Measurements from ENCODE around the gene FOXF1. TPM values are rescaled to one million over a fixed set of nuclear protein-coding genes. Genes with fewer than 3 reads are reported as not detected.

FOXF1 gene
- total RNA-seq, 1 experiment from 2014 or later, result not detected

DNA sequence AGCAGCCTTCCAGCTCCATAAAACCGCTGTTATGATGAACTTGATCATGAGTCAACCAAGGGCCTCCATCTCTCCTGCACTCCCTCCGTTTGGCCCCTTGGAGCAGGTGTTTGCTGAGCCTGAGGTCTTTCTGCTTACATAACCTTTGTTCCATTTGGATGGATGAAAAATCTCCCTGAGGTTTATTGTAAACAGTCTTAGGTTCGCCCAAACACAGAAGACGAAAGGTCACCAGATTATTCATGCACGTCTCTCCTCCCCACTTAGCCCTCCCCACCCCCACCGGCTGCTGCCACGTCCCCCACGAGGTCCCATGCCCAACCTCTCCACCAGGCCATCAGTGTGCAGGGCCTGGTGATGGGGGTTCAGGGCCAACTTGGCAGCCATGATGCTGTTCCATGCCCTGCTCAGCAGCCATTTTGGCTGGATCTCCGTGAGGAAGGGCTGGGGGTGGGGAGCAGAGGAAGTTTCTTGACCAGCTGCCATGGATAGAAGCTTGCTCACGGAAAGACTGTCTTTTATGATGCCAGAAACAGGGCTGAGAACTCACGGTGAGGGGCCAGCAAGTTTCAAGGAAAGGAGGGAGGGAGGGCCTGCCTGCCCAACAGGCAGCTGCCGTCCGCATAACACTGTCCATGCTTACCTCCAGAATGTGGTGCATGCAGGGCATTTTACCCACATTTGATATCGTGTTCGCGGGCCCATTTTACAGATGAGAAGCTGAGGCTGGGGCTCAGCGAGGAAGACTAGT, 47.8 kb upstream of the FOXF1 start:
- Histone ChIP-seq H3K27me3 (ENCODE audit: low read length) (peaks cover 21% of the 10 kb centered on the region), H3K4me1 (ENCODE audit: insufficient read depth, low read length) (no peaks in the 10 kb centered on the region), H3F3A (ENCODE audit: low read length, unreplicated experiment) (no peaks in the 10 kb centered on the region), H2AFZ (ENCODE audit: low read length) (no peak overlapping the region), H3K9me3 (ENCODE audit: low read length) (no peaks in the 10 kb centered on the region), H3K4me3 (ENCODE audit: low read length) (no peak overlapping the region), H3K9ac (ENCODE audit: low read length) (no peak overlapping the region), H4K20me1 (ENCODE audit: low read length) (no peaks in the 10 kb centered on the region), H3K36me3 (ENCODE audit: low read depth, low read length) (no peaks in the 10 kb centered on the region), H3K79me2 (ENCODE audit: low read length) (no peaks in the 10 kb centered on the region), H3K4me2 (ENCODE audit: low read length) (no peak overlapping the region), H3K27ac (ENCODE audit: low read length) (no peak overlapping the region), H3K9me2 (replicated peaks; ENCODE audit: low read length) (no peaks in the 10 kb centered on the region)
- no TSS peak for BruUV-seq (replicated peaks)
- ATAC-seq (no peak), DNase-seq (no peak)
- ChIA-PET POLR2A (ENCODE audit: unreplicated experiment) (no interaction called here), CTCF (no interaction called here)
- TF ChIP-seq EZH2phosphoT487 (IDR thresholded peaks at IDR 0.05; ENCODE audit: borderline replicate concordance, low read length) (no peak), EZH2 (IDR thresholded peaks at IDR 0.05; ENCODE audit: low read length, unreplicated experiment) (no peak), CTCF (conservative IDR thresholded peaks at IDR 0.05; ENCODE audit: low read depth, low read length) (no peak)
- intact Hi-C loops (cut with micrococcal nuclease), result no loop called here

DNA sequence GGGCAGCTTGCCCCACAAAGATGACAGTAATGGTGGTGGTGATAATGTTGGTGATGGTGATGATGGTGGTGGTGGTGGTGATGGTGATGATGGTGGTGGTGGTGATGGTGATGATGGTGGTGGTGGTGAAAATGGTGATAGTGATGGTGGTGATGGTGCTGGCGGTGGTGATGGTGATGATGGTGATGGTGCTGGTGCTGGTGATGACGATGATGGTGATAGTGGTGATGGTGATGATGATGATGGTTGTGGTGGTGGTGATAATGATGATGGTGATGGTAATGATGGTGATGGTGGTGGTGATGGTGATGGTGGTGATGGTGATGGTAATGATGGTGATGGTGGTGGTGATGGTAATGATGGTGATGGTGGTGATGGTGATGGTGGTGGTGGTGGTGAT, 46.3 kb upstream of the FOXF1 start:
- H3K4me3 ChIP-seq (ENCODE audit: low read length), result no peak overlapping the region
- ChIA-PET POLR2A (ENCODE audit: unreplicated experiment) (no interaction called here), CTCF (no interaction called here)
- no TSS peak for BruUV-seq (replicated peaks)
- H3F3A ChIP-seq (ENCODE audit: low read length, unreplicated experiment), result no peaks in the 10 kb centered on the region
- TF ChIP-seq EZH2phosphoT487 (IDR thresholded peaks at IDR 0.05; ENCODE audit: borderline replicate concordance, low read length), result no peak
- TF ChIP-seq CTCF (conservative IDR thresholded peaks at IDR 0.05; ENCODE audit: low read depth, low read length), result no peak
- TF ChIP-seq EZH2 (IDR thresholded peaks at IDR 0.05; ENCODE audit: low read length, unreplicated experiment), result no peak
- no peaks in the 10 kb centered on the region for H3K36me3 ChIP-seq (ENCODE audit: low read depth, low read length)
- H3K27ac ChIP-seq (ENCODE audit: low read length), result no peak overlapping the region
- H3K9ac ChIP-seq (ENCODE audit: low read length), result no peak overlapping the region
- H3K9me2 ChIP-seq (replicated peaks; ENCODE audit: low read length), result no peaks in the 10 kb centered on the region
- DNase-seq (no peak), ATAC-seq (no peak)
- no peaks in the 10 kb centered on the region for H4K20me1 ChIP-seq (ENCODE audit: low read length)
- intact Hi-C loops (cut with micrococcal nuclease), result no loop called here
- peaks cover 16% of the 10 kb centered on the region for H3K27me3 ChIP-seq (ENCODE audit: low read length)
- H3K79me2 ChIP-seq (ENCODE audit: low read length), result no peaks in the 10 kb centered on the region
- no peaks in the 10 kb centered on the region for H3K9me3 ChIP-seq (ENCODE audit: low read length)
- H2AFZ ChIP-seq (ENCODE audit: low read length), result no peak overlapping the region
- no peak overlapping the region for H3K4me2 ChIP-seq (ENCODE audit: low read length)
- H3K4me1 ChIP-seq (ENCODE audit: insufficient read depth, low read length), result no peaks in the 10 kb centered on the region

DNA sequence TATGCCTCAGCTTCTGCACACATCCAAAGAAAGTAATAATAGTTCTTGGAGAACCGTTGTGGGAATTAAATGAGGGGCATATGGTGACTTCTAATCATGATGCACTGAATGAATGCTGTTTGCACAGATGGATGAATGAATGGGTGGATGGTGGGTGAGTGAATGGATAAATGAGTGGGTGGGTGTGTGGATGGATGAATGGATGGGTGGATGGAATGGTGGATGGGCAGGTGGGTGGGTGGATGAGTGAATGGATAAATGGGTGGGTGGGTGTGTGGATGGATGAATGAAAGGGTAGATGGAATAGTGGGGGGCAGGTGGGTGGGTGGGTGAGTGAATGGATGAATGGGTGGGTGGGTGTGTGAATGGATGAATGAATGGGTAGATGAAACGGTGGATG, 44.9 kb upstream of the FOXF1 start:
- H3K4me3 ChIP-seq (ENCODE audit: low read length), result no peak overlapping the region
- DNase-seq (no peak), ATAC-seq (no peak)
- no peaks in the 10 kb centered on the region for H3K4me1 ChIP-seq (ENCODE audit: insufficient read depth, low read length)
- H3K36me3 ChIP-seq (ENCODE audit: low read depth, low read length), result no peaks in the 10 kb centered on the region
- no peak overlapping the region for H3K27ac ChIP-seq (ENCODE audit: low read length)
- no TSS peak for BruUV-seq (replicated peaks)
- ChIA-PET CTCF (no interaction called here), POLR2A (ENCODE audit: unreplicated experiment) (no interaction called here)
- no peaks in the 10 kb centered on the region for H4K20me1 ChIP-seq (ENCODE audit: low read length)
- no peaks in the 10 kb centered on the region for H3K79me2 ChIP-seq (ENCODE audit: low read length)
- TF ChIP-seq EZH2phosphoT487 (IDR thresholded peaks at IDR 0.05; ENCODE audit: borderline replicate concordance, low read length) (no peak), CTCF (conservative IDR thresholded peaks at IDR 0.05; ENCODE audit: low read depth, low read length) (no peak), EZH2 (IDR thresholded peaks at IDR 0.05; ENCODE audit: low read length, unreplicated experiment) (no peak)
- peaks cover 10% of the 10 kb centered on the region; the same call in 1 of the 2 replicates for H3K27me3 ChIP-seq (ENCODE audit: low read length)
- no peaks in the 10 kb centered on the region for H3K9me2 ChIP-seq (replicated peaks; ENCODE audit: low read length)
- H3K9me3 ChIP-seq (ENCODE audit: low read length), result no peaks in the 10 kb centered on the region
- no peaks in the 10 kb centered on the region for H3F3A ChIP-seq (ENCODE audit: low read length, unreplicated experiment)
- no peak overlapping the region for H3K9ac ChIP-seq (ENCODE audit: low read length)
- no peak overlapping the region for H2AFZ ChIP-seq (ENCODE audit: low read length)
- H3K4me2 ChIP-seq (ENCODE audit: low read length), result no peak overlapping the region
- intact Hi-C loops (cut with micrococcal nuclease), result no loop called here
